ENCODE measurements around the gene MCAM. TPM values are rescaled to one million over a fixed set of nuclear protein-coding genes. Genes with fewer than 3 reads are reported as not detected.
A peak's percentile ranks its signal among the peaks of the same experiment; 100 is the strongest.

Gene MCAM
- total and polyA plus RNA-seq, 2 donors (not counting 3 experiments of a cell fraction or from before 2014, with no cell fraction given), result 1,027 to 2,543 TPM

GRCh38 chr11:119363081-119363850 lies 46.3 kb upstream of the MCAM start:
- no peaks in the 10 kb centered on the region for H4K20me1 ChIP-seq (replicated peaks; ENCODE audit: control insufficient read depth, extremely low read depth, insufficient read depth, low read length)
- H3K4me1 ChIP-seq (ENCODE audit: control insufficient read depth, extremely low read depth, insufficient read depth, low read length), result no peaks in the 10 kb centered on the region
- H3K9me1 ChIP-seq (replicated peaks; ENCODE audit: control insufficient read depth, extremely low read depth, insufficient read depth, low read length), result no peaks in the 10 kb centered on the region
- H3K4me3 ChIP-seq (replicated peaks in 1 of 3; ENCODE audit: insufficient read depth in 1 of 3, low read depth in 1 of 3, low read length in 3 of 3), result peak overlapping the region in 1 of 3 experiments; percentile 33
- H3K36me3 ChIP-seq (ENCODE audit: control insufficient read depth in 2 of 2, extremely low read depth in 1 of 2, insufficient read depth in 2 of 2, low read length in 2 of 2), result no peaks in the 10 kb centered on the region
- no peaks in the 10 kb centered on the region for H3K9me3 ChIP-seq (replicated peaks; ENCODE audit: control insufficient read depth, insufficient read depth, low read length)
- dilution Hi-C loops (cut with MboI; ENCODE audit: extremely low pct_ligation_motif_present, low sequenced_read_pairs) (no loop called here), intact Hi-C loops (cut with micrococcal nuclease) (no loop called here)
- TF ChIP-seq, protein P1, sequence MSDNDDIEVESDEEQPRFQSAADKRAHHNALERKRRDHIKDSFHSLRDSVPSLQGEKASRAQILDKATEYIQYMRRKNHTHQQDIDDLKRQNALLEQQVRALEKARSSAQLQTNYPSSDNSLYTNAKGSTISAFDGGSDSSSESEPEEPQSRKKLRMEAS (IDR thresholded peaks at IDR 0.05; ENCODE audit: insufficient read depth, insufficient read length), result no peak
- no peak for TF ChIP-seq JUN (IDR thresholded peaks at IDR 0.05; ENCODE audit: borderline replicate concordance, insufficient read depth, insufficient read length, low read depth)
- TF ChIP-seq POLR2A (IDR thresholded peaks at IDR 0.05; ENCODE audit: low read depth, low read length), result no peak
- TF ChIP-seq POLR2AphosphoS5 (IDR thresholded peaks at IDR 0.05; ENCODE audit: insufficient read depth, low read depth, low read length), result no peak
- no peak for TF ChIP-seq GATA2 (IDR thresholded peaks at IDR 0.05; ENCODE audit: insufficient read depth, insufficient read length, low read depth, low read length)
- TF ChIP-seq, protein P2, sequence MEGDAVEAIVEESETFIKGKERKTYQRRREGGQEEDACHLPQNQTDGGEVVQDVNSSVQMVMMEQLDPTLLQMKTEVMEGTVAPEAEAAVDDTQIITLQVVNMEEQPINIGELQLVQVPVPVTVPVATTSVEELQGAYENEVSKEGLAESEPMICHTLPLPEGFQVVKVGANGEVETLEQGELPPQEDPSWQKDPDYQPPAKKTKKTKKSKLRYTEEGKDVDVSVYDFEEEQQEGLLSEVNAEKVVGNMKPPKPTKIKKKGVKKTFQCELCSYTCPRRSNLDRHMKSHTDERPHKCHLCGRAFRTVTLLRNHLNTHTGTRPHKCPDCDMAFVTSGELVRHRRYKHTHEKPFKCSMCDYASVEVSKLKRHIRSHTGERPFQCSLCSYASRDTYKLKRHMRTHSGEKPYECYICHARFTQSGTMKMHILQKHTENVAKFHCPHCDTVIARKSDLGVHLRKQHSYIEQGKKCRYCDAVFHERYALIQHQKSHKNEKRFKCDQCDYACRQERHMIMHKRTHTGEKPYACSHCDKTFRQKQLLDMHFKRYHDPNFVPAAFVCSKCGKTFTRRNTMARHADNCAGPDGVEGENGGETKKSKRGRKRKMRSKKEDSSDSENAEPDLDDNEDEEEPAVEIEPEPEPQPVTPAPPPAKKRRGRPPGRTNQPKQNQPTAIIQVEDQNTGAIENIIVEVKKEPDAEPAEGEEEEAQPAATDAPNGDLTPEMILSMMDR (IDR thresholded peaks at IDR 0.05; ENCODE audit: extremely low read depth in 1 of 2, insufficient read depth in 1 of 2, low read depth in 1 of 2, low read length in 2 of 2), result no peak
- no peak for TF ChIP-seq MYC (IDR thresholded peaks at IDR 0.05; ENCODE audit: low read depth, low read length)
- no peak for TF ChIP-seq EZH2 (IDR thresholded peaks at IDR 0.05; ENCODE audit: borderline replicate concordance, low read depth, low read length, severe bottlenecking)
- TF ChIP-seq FOS (IDR thresholded peaks at IDR 0.05; ENCODE audit: borderline replicate concordance, insufficient read depth, low read length), result no peak
- H2AFZ ChIP-seq (ENCODE audit: low read depth, low read length), result no peak overlapping the region
- H3K79me2 ChIP-seq (ENCODE audit: control insufficient read depth, insufficient read depth, low read length), result no peaks in the 10 kb centered on the region
- FAIRE-seq (no peak), DNase-seq (ENCODE audit: low read depth, low spot score) (no peak)
- no peak overlapping the region for H3K27ac ChIP-seq (ENCODE audit: insufficient read depth, low read depth, low read length)
- H3K4me2 ChIP-seq (ENCODE audit: insufficient read depth, low read length), result no peak overlapping the region
- ChIA-PET CTCF (interaction anchor here (1.2 to 2.8 kb wide), 4 partner anchors 8 to 25 kb away, joined by 6 to 21 read pairs (median 12); no protein-coding TSS in a partner anchor), POLR2A (no interaction called here)
- no peak overlapping the region for H3K9ac ChIP-seq (replicated peaks; ENCODE audit: extremely low read depth, insufficient read depth, low read length)
- peaks cover 12 to 20% of the 10 kb centered on the region in 2 experiments for H3K27me3 ChIP-seq (ENCODE audit: control insufficient read depth in 2 of 2, insufficient read depth in 2 of 2, low read length in 2 of 2)
- no TSS peak for BruUV-seq (replicated peaks)

All from endothelial cell of umbilical vein (primary cell).